NCI-H1105 (cell line): Measurements from ENCODE around the gene C11orf68.

Experiments
- DNase-seq: peaks from one replicate; lab custom pipeline; 2025; lab: John Stamatoyannopoulos, UW

Gene C11orf68

GRCh38 chr11:65944767-65945166 lies 25.9 kb upstream of the C11orf68 start:
- DNase-seq = no peak

- no peak for DNase-seq
These were observed 25.3 kb upstream of the C11orf68 start for GRCh38 chr11:65944191-65944590.

- DNase-seq = no peak
These were observed 23.7 kb upstream of the C11orf68 start for GRCh38 chr11:65942531-65942930.

DNA sequence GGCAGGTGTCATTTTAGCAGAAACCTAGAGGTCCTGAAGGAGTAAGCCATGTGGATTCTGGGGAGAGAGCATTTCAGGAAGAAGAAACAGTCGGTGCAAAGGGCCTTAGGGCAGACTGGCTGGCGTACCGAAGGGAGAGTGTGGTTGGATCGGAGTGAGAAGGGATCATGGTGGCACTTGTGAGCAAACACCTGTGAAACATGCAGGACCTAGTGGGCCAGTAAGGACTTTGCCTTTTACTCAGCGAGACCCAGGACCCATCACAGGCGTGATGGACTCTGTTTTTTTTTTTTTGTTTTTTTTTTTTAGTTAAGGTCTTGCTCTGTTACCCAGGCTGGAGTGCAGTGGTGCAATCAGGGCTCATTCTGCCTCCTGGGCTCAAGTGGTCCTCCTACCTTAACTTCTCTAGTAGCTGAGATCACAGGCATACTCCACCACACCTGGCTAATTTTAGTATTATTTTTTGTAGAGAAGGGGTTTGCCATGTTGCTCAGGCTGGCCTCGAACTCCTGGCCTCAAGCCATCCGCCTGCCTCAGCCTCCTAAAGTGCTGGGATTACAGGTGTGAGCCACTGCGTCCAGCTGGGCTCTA lies 23.0 kb upstream of the C11orf68 start:
- DNase-seq = no peak

GRCh38 chr11:65937766-65938165 lies 18.9 kb upstream of the C11orf68 start:
- DNase-seq = no peak

DNA sequence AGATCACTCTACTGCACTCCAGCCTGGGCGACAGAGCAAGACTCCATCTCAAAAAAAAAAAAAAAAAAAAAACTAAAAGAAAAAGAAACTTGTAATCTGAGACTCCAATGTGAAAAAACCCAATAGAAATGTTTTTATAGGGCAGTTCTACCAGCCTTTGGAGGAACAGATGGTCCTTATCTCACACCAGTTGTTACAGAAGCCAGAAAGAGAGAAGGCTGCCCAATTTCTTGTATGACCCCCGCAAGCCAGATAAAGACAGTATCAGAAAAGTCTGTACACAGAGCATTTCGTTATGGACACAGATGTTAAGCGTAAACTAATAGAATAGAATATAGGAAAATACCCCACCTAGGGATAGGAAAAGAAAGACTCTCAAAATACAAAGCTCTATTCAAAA lies 15.2 kb upstream of the C11orf68 start:
- DNase-seq = no peak

GRCh38 chr11:65932558-65932919 lies 13.7 kb upstream of the C11orf68 start:
- DNase-seq = no peak

DNA sequence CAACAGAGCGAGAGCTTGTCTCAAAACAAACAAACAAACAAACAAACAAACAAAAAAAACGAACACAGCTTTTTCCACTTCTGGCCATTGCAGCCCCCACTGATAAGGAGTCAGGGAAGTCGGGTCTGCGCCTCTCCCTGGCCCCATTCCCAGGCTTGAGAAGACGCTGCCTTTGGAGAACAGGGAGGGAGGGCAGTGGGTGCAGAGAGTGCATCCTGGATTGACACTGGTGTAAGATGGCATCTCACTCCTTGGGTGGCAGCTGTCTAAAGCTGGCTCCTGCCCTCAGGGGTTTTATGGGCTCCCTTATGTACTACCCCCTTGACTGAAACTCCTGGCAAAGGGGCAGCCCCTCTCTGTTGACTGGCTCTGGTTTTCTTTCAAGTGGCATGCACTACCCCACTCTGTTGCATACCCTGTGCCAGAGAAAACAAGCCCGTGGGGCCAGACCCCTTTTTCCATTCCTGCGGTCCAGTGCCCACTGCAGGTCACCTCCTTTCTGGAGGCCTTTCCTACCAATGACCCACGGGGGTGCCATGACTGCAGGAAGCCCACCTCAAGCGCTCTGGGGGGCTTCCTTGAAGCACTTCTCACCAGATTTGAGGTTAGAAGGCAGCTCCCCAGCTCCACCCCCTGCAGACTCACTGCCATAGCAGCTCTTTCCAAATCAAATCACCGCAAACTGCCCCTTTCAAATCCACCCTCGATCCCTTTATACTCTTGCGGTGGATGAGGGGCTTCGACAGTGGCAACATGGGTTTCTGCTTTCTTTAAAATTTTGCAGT lies 13.1 kb upstream of the C11orf68 start:
- DNase-seq = no peak

DNA sequence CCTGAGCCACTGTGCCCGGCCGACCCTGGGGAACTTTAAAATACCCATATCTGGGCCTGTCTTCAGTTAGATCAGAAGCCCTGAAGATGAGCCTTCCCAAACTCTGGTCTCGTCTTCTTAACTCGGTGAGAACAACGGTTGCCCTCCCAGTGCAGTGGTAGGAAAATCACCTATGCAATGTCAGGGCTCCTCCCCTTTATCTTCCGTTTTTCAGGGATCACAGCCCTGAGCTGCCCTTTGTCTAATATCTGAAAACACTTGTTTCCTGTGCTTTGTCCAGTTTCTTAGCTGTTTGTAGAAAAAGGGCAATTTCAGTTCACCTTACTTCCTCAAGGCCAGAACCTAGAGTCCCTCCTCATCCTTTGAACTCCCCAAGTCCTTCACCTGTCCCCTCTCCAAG lies 9.8 kb upstream of the C11orf68 start:
- DNase-seq = no peak

DNA sequence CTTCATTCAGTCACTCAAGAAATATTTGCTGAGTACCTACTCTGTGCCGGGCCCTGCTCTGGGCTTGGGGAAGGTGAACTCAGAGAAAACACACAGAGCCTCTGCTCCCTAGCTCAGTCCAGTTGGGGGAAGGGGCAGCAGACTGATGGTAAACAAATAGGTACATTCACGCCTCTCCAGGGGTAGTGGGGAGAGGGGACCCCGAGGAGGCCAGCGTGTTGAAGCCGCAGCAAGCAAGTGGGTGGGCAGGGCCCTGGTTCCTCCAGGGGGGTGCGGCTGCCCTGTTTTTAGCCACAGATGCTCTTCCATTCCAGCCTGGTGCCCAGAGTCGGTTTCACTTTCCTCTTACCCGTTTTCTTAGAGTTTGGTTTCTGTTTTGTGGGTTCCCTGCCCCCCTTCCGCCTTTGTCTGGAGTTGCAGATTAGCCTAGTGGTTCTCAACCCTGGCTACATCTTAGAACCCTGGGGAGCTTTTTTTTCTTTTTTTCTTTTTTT lies 9.1 kb upstream of the C11orf68 start:
- no peak for DNase-seq

DNA sequence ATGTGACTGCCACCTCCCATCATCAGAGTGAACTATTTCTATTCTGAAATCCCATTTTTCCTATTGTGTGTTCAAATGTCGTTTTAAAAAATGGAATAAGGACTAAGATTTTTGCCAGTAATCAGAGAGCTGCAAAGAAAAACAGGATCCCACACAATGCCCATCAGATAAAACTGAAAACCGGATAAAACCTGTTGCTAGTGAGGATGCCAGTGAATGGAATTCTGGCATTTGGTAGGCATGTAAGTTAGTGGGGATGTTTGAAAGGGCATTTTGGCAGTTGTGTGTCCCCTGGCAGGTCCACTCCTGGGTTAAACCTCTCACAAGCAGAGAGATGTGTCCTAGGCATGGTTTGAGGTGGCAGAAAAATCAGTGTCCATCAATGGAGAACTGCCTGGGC lies 6.5 kb upstream of the C11orf68 start:
- no peak for DNase-seq

DNA sequence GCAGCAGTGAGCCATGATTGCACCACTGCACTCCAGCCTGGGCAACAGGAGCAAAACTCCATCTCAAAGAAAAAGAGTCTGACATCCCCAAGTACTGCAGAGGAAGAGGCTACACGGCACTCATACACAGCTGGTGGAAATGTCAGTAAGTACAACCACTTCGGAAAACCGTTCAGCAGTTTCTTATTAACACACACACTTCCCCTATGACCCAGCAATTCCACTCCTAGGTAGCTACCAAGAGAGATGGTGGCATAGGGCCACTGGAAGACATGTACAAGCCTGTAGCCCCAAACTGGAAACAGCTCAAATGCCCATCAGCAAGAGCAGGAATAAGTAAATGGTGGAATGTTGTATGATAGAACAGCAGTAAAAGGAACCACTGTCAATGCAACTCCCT lies 3.7 kb upstream of the C11orf68 start:
- no peak for DNase-seq

GRCh38 chr11:65921876-65922275 lies 3.0 kb upstream of the C11orf68 start:
- no peak for DNase-seq

- no peak for DNase-seq
These were observed 2.2 kb upstream of the C11orf68 start for GRCh38 chr11:65921033-65921555.

DNA sequence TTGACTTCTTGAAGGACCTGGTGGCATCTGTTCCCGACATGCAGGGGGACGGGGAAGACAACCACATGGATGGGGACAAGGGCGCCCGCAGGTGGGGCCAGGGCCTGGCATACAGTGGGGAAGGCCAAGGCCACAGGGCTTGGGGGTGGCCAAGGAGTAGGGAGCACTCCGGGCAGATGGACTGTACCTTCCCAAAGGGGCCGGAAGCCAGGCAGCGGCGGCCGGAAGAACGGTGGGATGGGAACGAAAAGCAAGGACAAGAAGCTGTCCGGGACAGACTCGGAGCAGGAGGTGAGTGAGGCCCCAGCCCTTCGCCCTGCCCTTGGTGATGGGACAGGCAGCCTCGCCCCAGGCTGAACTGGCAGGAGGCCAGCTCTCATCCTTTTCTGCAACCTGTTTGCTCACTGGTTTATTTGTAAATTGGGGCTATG lies 1.5 kb upstream of the C11orf68 start:
- DNase-seq = no peak

- DNase-seq = no peak
These were observed 910 bp upstream of the C11orf68 start for GRCh38 chr11:65919573-65920371.

DNA sequence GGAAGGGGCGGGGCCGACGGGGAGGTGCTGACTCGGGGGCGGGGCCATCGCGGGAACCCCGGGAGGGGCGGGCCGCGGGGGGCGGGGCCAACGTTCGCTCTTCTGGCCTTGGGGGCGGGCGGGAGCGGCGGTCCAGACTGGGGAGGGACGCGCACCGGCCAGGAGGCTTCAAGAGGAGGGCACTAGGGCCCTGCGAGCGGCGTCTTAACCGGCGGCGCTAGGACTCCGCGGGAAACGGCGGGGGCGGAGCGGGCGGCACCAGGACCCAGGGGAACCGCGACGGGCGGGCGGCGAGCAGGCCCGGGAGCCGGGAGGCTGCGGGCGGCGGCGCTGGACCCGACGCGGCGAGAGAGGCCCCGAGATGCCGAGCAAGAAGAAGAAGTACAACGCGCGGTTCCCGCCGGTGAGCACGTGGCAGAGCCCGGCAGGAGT lies 295 bp upstream of the C11orf68 start, which contains the start of gene DRAP1:
Gene DRAP1, plus strand, starts transcription at position 286 of the 432 bp plus-strand sequence. Its CDS starts 76 bp downstream, at position 362.
- peak; percentile 99 for DNase-seq

DNA sequence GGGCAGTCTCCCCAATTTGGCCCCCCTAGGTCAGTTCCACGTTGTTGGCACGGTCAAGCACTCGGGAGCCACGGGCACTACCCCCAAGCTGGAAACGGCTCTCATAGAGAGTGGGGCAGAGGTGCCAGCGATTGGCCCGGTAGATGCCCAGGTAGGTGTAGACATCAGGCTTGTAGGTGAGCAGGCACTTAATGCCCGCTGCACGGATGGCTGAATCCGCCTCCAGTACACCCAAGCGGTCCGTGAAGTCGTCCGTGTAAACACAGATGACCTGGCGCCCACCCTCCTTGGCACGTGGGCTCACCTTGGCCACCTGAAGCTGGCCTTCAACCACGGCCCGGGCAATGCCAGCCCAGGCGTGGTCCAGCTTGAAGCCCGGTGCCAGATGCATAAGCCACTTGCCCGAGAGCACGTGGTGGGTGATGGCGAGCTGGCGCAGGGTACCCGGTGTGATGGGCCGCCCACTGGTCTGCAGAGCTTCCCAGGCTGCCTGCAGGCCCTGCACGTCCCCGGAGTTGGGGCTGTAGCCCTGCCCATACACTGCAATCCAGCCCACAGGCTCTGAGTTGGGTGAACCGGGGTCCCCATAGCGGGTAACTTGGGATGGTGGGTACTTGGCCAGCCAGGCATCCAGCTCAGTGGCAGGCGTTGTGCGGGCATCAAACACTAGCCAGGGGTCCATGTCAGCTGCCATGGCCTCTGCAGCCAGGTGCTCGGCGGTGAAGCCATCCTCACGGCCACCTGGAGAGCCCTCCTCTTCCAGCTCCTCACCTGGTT lies 1.2 kb downstream of the C11orf68 start:
- no peak for DNase-seq

DNA sequence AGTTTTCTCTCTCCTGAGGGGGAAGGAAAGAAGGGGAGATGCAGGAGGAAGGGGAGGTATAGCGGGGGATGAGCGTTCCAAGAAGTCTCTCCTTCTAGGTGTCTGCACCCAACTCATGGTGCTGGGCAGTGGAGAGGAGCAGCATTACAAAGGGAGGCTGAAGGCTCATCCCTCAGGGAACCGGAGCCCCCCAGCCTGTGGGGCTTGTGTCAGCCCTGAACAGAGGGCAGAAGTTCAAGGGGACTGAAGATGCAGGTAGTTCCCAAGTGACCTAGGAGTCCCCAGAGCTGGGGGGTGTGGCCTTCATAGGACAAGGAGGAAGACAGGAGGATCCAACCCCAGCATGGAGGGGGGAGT lies 1.8 kb downstream of the C11orf68 start:
- DNase-seq = no peak

GRCh38 chr11:65916391-65916790 lies 2.5 kb downstream of the C11orf68 start:
- DNase-seq = no peak

- DNase-seq = no peak
These were observed 3.0 kb downstream of the C11orf68 start for GRCh38 chr11:65915821-65916251.
